ENCODE results near the gene S100A5.
A peak's percentile ranks its signal among the peaks of the same experiment; 100 is the strongest.

Gene S100A5

GRCh38 chr1:153546796-153547559 lies 6.2 kb upstream of the S100A5 start:
- DNase-seq (ENCODE audit: low read depth): no peak

DNA sequence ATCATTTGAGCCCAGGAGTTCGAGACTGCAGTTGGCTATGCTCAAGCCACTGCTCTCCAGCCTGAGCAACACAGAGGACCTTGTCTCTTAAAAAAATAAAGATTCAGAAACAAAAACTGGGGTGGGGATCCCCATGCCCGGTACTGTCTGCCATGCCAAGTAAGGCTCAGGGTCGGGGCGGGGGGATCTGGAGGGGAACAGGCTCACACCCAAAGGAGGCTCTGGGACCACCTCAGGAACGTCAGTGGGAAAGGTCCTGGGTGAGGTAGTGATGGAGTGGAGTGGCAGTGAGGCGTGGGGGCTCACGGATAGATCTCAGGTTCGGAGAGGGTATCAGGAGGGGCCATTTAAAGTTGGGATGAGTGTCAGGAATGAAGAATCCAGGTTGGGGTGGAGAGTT lies 5.6 kb upstream of the S100A5 start:
- DNase-seq (ENCODE audit: low read depth): no peak

DNA sequence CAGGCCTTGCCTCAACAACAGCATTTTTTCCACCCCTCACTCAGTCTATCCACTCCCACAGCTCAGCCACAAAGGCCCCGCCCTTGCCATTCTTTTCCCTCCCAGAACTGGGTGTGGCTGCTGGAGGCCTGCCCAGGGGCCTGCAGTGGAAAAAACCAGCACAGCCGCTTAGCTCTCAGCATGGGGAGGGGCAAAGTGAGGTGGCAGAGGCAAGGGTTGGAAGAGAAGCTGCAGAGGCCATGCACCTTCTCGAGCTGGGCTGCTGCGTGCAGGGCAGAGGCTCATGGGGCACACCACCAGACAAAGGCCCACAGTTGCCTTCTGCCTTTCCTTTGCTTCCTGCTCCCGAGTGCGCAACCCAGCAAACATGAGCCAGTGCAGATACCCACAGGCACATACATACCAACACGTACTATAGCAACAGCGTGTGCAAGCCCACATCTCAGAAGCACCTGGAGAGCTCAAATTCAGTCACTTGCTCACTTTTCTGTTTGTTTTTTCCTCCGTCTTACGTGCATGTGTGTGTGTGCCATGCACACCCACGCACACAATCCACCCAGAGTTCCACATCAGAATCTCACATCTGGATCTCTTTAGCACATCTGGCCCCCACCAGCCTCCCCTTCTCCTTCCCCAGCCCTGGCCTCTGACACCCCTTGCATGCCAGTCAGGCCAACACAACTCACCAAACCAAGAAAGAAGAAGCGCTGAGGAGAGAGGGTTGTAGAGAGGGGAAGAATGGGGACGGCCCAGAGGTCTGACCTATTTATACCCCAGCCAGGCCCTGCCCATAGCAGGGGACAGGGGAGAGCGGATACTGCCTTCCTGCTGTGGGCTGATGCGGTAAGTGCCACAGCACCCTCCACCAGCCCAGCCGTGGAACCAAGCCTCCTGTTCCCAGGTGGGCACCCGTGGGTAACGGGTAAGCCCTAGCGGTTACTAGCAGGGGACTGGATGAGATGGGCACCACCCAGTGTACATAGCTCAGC lies 4.6 kb upstream of the S100A5 start, which contains the start of gene S100A4:
TSS of gene S100A4 (minus strand) at position 740 of the 989 bp plus-strand sequence. CDS start 1,012 bp downstream, outside the sequence.
- peak; percentile 84 for DNase-seq (ENCODE audit: low read depth)

GRCh38 chr1:153544453-153545066 lies 3.8 kb upstream of the S100A5 start:
- DNase-seq (ENCODE audit: low read depth): no peak

DNA sequence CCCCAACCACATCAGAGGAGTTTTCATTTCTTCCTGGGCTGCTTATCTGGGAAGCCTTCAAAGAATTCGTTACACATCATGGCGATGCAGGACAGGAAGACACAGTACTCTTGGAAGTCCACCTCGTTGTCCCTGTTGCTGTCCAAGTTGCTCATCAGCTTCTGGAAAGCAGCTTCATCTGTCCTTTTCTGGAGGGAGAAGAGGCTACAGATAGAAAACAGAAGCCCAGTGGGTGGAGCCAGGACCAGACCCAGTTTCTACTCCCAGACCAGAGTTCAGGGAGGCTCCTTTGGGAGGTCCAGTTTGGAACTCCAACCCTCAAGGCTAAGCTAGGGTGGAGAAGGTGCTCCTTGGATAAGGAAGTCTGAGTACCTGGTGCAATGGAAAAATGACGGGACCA lies 3.0 kb upstream of the S100A5 start:
- DNase-seq (ENCODE audit: low read depth): no peak

DNA sequence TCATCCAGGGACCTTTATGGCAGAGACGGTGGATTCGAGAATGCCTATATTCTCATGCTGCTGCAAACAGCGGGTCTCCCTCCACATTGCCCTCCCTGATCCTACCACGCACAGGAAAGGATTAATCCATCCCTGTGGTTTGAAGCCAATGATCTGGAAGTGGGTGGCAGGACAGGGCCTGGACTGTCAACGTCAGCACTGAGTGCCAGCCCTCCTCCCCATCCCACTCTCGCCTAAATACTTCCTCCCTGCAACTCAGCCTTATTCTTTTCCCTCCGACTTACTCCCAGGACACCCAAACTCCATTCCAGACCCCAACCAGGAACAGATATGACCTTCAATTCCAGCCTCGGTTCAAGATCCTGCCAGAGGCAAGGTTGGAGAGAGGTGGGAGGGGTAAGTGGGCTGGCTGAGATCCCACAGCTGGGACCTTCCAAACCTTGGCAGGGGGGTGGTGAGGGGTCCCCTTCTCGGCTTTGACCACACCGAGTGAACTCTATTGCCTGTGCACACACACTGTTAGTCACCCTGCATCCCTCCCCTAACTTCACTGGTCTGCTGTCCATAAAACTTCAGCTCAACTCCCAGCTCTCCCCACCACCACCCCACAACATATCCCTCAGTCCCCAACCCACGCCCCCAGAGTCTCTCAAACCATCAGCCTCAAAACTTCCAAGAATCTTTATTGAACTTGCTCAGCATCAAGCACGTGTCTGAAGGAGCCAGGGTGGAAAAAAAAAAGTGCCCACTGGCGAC lies 2.4 kb upstream of the S100A5 start:
- no peak for DNase-seq (ENCODE audit: low read depth)

DNA sequence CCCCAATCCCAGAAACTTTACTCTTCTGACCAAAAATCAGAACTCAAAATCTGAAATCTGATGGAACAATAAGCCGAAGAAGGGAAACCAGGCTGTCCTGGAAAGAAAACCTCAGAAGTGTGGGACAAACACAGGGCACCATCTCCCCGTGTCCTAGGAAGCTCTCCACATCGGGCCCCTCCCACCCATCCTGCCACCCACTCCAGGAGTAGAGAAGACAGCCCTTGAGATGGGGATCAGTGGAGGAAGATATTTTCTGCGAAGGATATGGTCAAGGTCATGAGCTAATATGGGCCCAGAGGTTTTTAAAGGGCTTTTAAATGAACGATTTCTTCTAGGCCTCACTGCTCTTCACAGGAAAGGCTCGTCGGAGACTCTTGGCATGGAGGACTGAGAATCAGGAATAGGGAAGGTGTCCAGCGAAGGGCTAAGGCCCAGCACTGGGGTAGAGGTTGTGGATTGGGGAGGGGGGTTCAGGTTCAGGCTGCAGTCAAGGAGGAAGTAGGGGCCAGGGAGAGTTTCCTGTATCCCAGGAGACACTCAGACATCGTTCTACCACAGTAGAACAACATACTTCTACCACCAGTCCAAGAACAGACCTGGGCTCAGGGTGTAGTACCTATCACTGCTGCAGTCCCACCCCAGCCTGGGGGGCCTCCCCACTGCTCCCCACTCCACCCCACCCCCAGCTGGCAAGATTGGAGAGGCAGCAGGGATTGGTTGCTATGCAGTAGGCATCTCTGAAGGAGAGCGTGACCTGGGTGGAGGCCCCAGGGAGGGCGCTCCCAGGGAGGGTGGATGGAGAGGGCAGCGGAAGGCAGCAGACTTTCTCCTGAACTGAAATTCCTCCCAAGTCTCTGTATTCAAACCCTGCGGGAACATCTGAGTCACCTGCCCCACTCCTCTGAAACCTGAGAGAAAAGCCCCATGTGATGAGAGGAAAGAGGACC lies 1.2 kb upstream of the S100A5 start:
- no peak for DNase-seq (ENCODE audit: low read depth)

- no peak for DNase-seq (ENCODE audit: low read depth)
These were observed 1.2 kb downstream of the S100A5 start for GRCh38 chr1:153539395-153540093.

GRCh38 chr1:153538315-153538821 lies 2.4 kb downstream of the S100A5 start:
- DNase-seq (ENCODE audit: low read depth): no peak

DNA sequence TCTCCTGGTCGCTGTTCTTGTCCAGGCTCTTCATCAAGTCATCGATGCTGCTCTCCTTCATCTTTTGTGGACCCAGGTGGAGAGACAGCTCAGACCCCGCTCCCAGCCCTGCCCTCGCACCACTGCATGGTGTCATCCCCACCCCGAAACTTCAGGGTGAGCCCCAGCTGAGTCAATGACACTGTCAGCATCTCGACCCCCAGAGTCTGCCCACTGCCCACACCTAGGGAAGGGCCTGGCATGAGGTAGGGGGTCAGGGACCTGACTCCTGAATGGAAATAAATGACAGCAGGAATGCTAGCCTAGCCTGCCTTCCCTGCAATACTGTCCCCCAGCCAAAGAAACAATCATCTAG lies 3.4 kb downstream of the S100A5 start:
- DNase-seq (ENCODE audit: low read depth): no peak

DNA sequence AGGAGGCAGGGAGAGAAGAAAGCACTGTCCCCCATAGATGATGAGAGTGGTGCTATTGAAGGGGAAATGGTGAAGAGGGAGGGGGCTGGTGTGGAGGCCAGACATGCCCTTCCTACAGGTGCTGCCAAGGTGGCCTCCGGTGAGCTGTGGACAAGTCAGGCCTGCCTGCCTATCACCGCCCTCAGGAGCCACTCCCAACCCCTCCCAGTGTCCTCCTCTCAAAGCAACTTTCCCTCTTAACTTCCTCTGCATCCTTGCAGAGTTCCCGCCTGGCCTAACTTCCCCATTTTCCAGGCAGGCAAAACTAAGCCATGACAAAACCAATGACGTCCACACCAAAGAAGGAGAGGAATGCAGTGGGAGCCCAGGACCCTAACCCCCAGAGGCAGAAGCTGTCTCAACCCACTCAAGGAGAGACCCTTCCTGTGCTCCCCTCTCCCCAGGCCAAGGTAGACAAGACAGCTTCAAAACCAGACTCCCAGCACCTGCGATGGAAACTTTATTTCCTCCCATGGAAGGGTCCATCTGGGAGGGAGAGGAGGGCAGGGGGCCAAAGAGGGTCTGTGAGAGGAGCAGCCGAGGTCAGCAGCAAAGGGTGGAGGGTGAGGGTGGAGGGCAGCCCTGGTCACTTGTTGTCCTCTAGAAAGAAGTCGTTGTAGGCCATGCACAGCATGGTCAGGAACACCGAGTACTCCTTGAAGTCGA lies 3.9 kb downstream of the S100A5 start:
- DNase-seq (ENCODE audit: low read depth): no peak

GRCh38 chr1:153536012-153536670 lies 4.6 kb downstream of the S100A5 start:
- peak; percentile 74 for DNase-seq (ENCODE audit: low read depth)

GRCh38 chr1:153535242-153536011 lies 5.3 kb downstream of the S100A5 start, which contains the start of gene S100A6:
TSS of gene S100A6 (minus strand) at chr1:153535991. CDS start at chr1:153535339, 652 bp downstream.
- DNase-seq (ENCODE audit: low read depth): no peak

DNA sequence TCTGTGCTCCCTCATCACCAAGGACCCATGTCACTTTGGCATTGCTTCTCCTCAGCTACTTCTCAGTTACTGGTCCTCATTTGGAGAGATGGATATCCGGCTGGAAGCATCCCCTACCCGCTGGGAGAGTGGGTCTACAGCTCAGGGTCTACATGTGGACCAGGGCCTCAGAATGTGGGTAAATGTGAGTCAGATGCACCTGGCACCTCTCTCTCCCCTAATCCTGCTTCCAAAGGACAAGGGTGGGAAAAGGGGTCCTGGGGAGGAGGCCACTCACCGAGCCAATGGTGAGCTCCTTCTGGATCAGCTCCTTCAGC lies 5.9 kb downstream of the S100A5 start:
- no peak for DNase-seq (ENCODE audit: low read depth)

DNA sequence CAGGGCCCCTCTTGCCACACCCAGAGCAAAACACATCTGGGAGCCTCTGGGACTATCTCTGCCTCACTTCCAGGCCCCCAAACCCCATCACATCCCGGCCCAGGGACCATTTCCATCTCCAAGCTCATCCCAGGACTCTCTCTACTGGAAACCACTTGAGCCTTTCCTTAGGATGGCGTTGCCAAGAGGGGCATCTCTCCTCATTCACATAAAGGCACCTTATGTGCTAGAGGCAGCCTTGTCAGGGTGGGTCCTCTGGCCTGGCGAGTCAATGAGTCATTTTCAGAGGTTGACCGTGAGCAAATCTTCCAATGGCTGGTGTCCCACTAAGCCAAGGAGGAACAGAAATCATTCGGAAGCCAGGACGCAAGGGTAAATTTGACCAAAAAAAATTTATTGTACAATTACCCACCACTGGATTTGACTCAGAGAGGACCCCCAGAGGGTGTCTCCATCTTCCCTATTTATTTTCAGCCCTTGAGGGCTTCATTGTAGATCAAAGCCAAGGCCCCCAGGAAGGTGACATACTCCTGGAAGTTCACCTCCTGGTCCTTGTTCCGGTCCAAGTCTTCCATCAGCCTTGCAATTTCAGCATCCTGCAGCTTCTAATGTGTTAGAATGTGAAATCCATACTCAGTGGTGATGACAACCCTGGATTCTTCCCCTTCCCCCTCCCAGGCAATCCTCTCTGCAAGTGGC lies 6.4 kb downstream of the S100A5 start:
- no peak for DNase-seq (ENCODE audit: low read depth)

- no peak for DNase-seq (ENCODE audit: low read depth)
These were observed 7.0 kb downstream of the S100A5 start for GRCh38 chr1:153533689-153534201.
